Endothelial cell of umbilical vein (primary cell): ENCODE measurements around the gene PELI2. TPM values are rescaled to one million over a fixed set of nuclear protein-coding genes. Genes with fewer than 3 reads are reported as not detected.

ENCODE experiments used
- BruUV-seq: library from RNA; stranded (reverse); fragments of 400-500 nt; replicated peaks from 2 replicates; lab custom pipeline; 2021; lab: Mats Ljungman, UMichigan
- CTCF ChIA-PET: fragments of 300-600, 350-600 bp; sonication (Branson Sonifier 250); formaldehyde crosslinking; loops from one replicate; lab custom pipeline; 2021; ENCODE audit warnings: antibody characterized with exemption, inconsistent platforms; lab: Charles Lee
- POLR2A ChIA-PET: fragments of 300-600, 350-600 bp; sonication (Branson Sonifier 250); formaldehyde crosslinking; loops from one replicate; lab custom pipeline; 2021; ENCODE audit warnings: antibody characterized with exemption, inconsistent platforms; lab: Charles Lee
- DNase-seq: peaks from one replicate; pipeline ENCODE4 v3.0.0-alpha.2; 2011; ENCODE audit warnings: low read depth, low spot score
- FAIRE-seq: peaks from 2 replicates; lab custom pipeline; 2011; peaks lifted over from hg19 to GRCh38; lab: Jason Lieb, UNC
- H2AFZ ChIP-seq: 2 replicates; pipeline ENCODE4 v1.6.0; 2012; ENCODE audit warnings: low read depth, low read length, control low read depth, inconsistent platforms
- H3K27ac ChIP-seq: 2 replicates; pipeline ENCODE4 v1.5.1; 2011; ENCODE audit warnings: low read depth, mild to moderate bottlenecking, control low read depth, low read length, moderate library complexity; ENCODE audit not compliant: insufficient read depth
- H3K27me3 ChIP-seq, 2 experiments: 2 replicates each; pipeline versions ENCODE4 v1.6.0 to v1.6.1; 2011; ENCODE audit warnings: low read length in 2 of 2, mixed read lengths in 1 of 2; ENCODE audit not compliant: control insufficient read depth in 2 of 2, insufficient read depth in 2 of 2
- H3K36me3 ChIP-seq, 2 experiments: 2 replicates in 1 of 2; 3 replicates in 1 of 2; pipeline ENCODE4 v1.5.1; 2011; ENCODE audit warnings: low read length in 2 of 2, mild to moderate bottlenecking in 1 of 2, moderate library complexity in 1 of 2; ENCODE audit not compliant: control insufficient read depth in 2 of 2, insufficient read depth in 2 of 2; ENCODE audit errors: extremely low read depth in 1 of 2
- H3K4me1 ChIP-seq: 3 replicates; pipeline ENCODE4 v1.5.1; 2011; ENCODE audit warnings: mild to moderate bottlenecking, low read length; ENCODE audit not compliant: control insufficient read depth, insufficient read depth; ENCODE audit errors: extremely low read depth
- H3K4me2 ChIP-seq: 2 replicates; pipeline ENCODE4 v1.6.1; 2011; ENCODE audit warnings: low read length, control low read depth, mixed read lengths; ENCODE audit not compliant: insufficient read depth
- H3K4me3 ChIP-seq, 3 experiments: fragments of 200-600 bp in 1 of 3; sonication (generic), shearing (Covaris generic) in 1 of 3; replicated peaks in 1 of 3; 2 replicates each; pipeline ENCODE4 v1.5.1; 2011 to 2016; ENCODE audit warnings: control low read depth in 3 of 3, low read length in 3 of 3, mild to moderate bottlenecking in 2 of 3, inconsistent platforms in 1 of 3, low read depth in 1 of 3, moderate library complexity in 1 of 3; ENCODE audit not compliant: insufficient read depth in 1 of 3
- H3K79me2 ChIP-seq: 2 replicates; pipeline ENCODE4 v1.6.0; 2012; ENCODE audit warnings: low read length, inconsistent platforms; ENCODE audit not compliant: control insufficient read depth, insufficient read depth
- H3K9ac ChIP-seq: replicated peaks from 2 replicates; pipeline ENCODE3; 2011; ENCODE audit warnings: low read length, control low read depth; ENCODE audit not compliant: insufficient read depth; ENCODE audit errors: extremely low read depth
- H3K9me1 ChIP-seq: replicated peaks from 3 replicates; pipeline ENCODE4 v1.6.0; 2011; ENCODE audit warnings: mild to moderate bottlenecking, low read length; ENCODE audit not compliant: control insufficient read depth, insufficient read depth; ENCODE audit errors: extremely low read depth
- H3K9me3 ChIP-seq: replicated peaks from 2 replicates; pipeline ENCODE4 v1.5.1; 2012; ENCODE audit warnings: low read length, inconsistent platforms; ENCODE audit not compliant: control insufficient read depth, insufficient read depth
- H4K20me1 ChIP-seq: replicated peaks from 2 replicates; pipeline ENCODE3; 2011; ENCODE audit warnings: mild to moderate bottlenecking, low read length; ENCODE audit not compliant: control insufficient read depth, insufficient read depth; ENCODE audit errors: extremely low read depth
- CTCF ChIP-seq, 2 donors: IDR thresholded peaks; 1 replicate in 1 of 2; 2 replicates in 1 of 2; pipeline ENCODE4 v1.5.1; 2011; ENCODE audit warnings: low read length in 2 of 2, mild to moderate bottlenecking in 2 of 2, moderate library complexity in 2 of 2, control low read depth in 1 of 2, inconsistent platforms in 1 of 2, low read depth in 1 of 2; ENCODE audit not compliant: insufficient read depth in 1 of 2; ENCODE audit errors: extremely low read depth in 1 of 2
- EZH2 ChIP-seq: IDR thresholded peaks from 2 replicates; pipeline ENCODE4 v1.6.1; 2012; ENCODE audit warnings: borderline replicate concordance, low read depth, mild to moderate bottlenecking, moderate library complexity, low read length, inconsistent platforms; ENCODE audit not compliant: severe bottlenecking
- FOS ChIP-seq: IDR thresholded peaks from 2 replicates; pipeline ENCODE4 v1.6.1; 2011; ENCODE audit warnings: mild to moderate bottlenecking, low read length, moderate library complexity, borderline replicate concordance; ENCODE audit not compliant: insufficient read depth
- GATA2 ChIP-seq: IDR thresholded peaks from 2 replicates; pipeline ENCODE4 v1.7.0; 2011; ENCODE audit warnings: low read depth, mild to moderate bottlenecking, moderate library complexity, mixed read lengths, low read length; ENCODE audit not compliant: insufficient read length, insufficient read depth
- JUN ChIP-seq: IDR thresholded peaks from 2 replicates; pipeline ENCODE4 v1.6.1; 2011; ENCODE audit warnings: borderline replicate concordance, low read depth; ENCODE audit not compliant: insufficient read length, insufficient read depth
- MAX ChIP-seq: IDR thresholded peaks from 2 replicates; pipeline ENCODE4 v1.6.1; 2011; ENCODE audit not compliant: insufficient read depth, insufficient read length
- MYC ChIP-seq: IDR thresholded peaks from one replicate; pipeline ENCODE4 v1.6.1; 2011; ENCODE audit warnings: mild to moderate bottlenecking, low read depth, low read length
- POLR2A ChIP-seq: IDR thresholded peaks from 2 replicates; pipeline ENCODE4 v1.6.1; 2012; ENCODE audit warnings: low read depth, mild to moderate bottlenecking, control low read depth, low read length
- POLR2AphosphoS5 ChIP-seq: IDR thresholded peaks from 2 replicates; pipeline ENCODE4 v1.6.1; 2012; ENCODE audit warnings: low read depth, mild to moderate bottlenecking, control low read depth, low read length, moderate library complexity; ENCODE audit not compliant: insufficient read depth
- dilution Hi-C: fragments of 300-500 bp; cut with MboI; formaldehyde crosslinking; loops from one replicate; pipeline ENCODE4 v1.15.0; 2019; ENCODE audit warnings: low sequenced_read_pairs; ENCODE audit not compliant: extremely low pct_ligation_motif_present
- intact Hi-C: fragments of 100-400 bp; cut with micrococcal nuclease; formaldehyde crosslinking; loops from one replicate; pipeline ENCODE4 v1.10.0; 2022
- polyA plus RNA-seq, 4 experiments: library from polyadenylated mRNA; depleted of rRNA in 3 of 4; stranded (reverse) in 3 of 4; unstranded in 1 of 4; fragments of >200 nt; gene quantifications; 2 replicates each; pipeline versions ENCODE4 v1.2.1 to v1.2.3, GENCODE V29; 2011 to 2012; ENCODE audit warnings: missing spikeins in 1 of 4
- total RNA-seq: library from RNA; stranded (reverse); gene quantifications from 2 replicates; pipeline ENCODE4 v1.2.3, GENCODE V29; 2021

Gene PELI2
- total and polyA plus RNA-seq, 2 donors (not counting 3 experiments of a cell fraction or from before 2014, with no cell fraction given): 11.5 to 13.0 TPM

- CTCF ChIA-PET: interaction anchor here (0.6 to 1.8 kb wide), 3 partner anchors 27 to 216 kb away, joined by 3 to 5 read pairs (median 3); no protein-coding TSS in a partner anchor
- intact Hi-C loops: no loop called here
These were observed 6.1 kb downstream of the PELI2 start for GRCh38 chr14:56124327-56124726.

GRCh38 chr14:56125772-56126636 lies 7.8 kb downstream of the PELI2 start:
- Histone ChIP-seq H3K36me3 (no peaks in the 10 kb centered on the region), H3K9me3 (no peaks in the 10 kb centered on the region), H3K27me3 (peaks cover 0 to 3% of the 10 kb centered on the region in 2 experiments), H4K20me1 (no peaks in the 10 kb centered on the region), H3K9ac (no peak overlapping the region), H3K4me3 (no peak overlapping the region), H3K27ac (no peak overlapping the region), H3K9me1 (no peaks in the 10 kb centered on the region), H3K4me2 (no peak overlapping the region), H2AFZ (no peak overlapping the region), H3K4me1 (peaks cover 4% of the 10 kb centered on the region), H3K79me2 (peaks cover 8% of the 10 kb centered on the region)
- ChIA-PET POLR2A (no interaction called here), CTCF (interaction anchor here (1.4 kb wide), 1 partner anchor 10 kb away, joined by 3 read pairs; no protein-coding TSS in a partner anchor)
- no peak for TF ChIP-seq MAX
- TF ChIP-seq POLR2AphosphoS5: no peak
- no peak for TF ChIP-seq JUN
- no peak for TF ChIP-seq MYC
- no peak for TF ChIP-seq CTCF (IDR thresholded peaks at IDR 0.05; ENCODE audit: extremely low read depth in 1 of 2, insufficient read depth in 1 of 2, low read depth in 1 of 2, low read length in 2 of 2)
- TF ChIP-seq GATA2: no peak
- no peak for TF ChIP-seq FOS
- TF ChIP-seq EZH2: no peak
- no peak for TF ChIP-seq POLR2A
- FAIRE-seq (no peak), DNase-seq (no peak)
- intact Hi-C loops: no loop called here
- no TSS peak for BruUV-seq
- dilution Hi-C loops: no loop called here

More at GRCh38 chr14:56124327-56124726, 6.1 kb downstream of the PELI2 start:
- no peaks in the 10 kb centered on the region for H4K20me1 ChIP-seq
- peaks cover 14% of the 10 kb centered on the region for H3K4me1 ChIP-seq
- no peak overlapping the region for H3K27ac ChIP-seq
- H3K27me3 ChIP-seq: peaks cover 0 to 3% of the 10 kb centered on the region in 2 experiments
- no peak for FAIRE-seq
- POLR2A ChIA-PET: no interaction called here
- no peak for DNase-seq
- no peaks in the 10 kb centered on the region for H3K36me3 ChIP-seq
- H3K9me1 ChIP-seq: no peaks in the 10 kb centered on the region
- H3K4me3 ChIP-seq: no peak overlapping the region
- no peak overlapping the region for H2AFZ ChIP-seq
- H3K9me3 ChIP-seq: no peaks in the 10 kb centered on the region
- TF ChIP-seq EZH2 (no peak), MYC (no peak), JUN (no peak), MAX (no peak)
- H3K4me2 ChIP-seq: no peak overlapping the region
- BruUV-seq: no TSS peak
- H3K9ac ChIP-seq: no peak overlapping the region
- dilution Hi-C loops: no loop called here
- peaks cover 12% of the 10 kb centered on the region for H3K79me2 ChIP-seq
